ENCODE results near the gene SLC15A1.
"Not testable (repeated sequence)": the region's sequence is repeated elsewhere in the genome, so short reads cannot be mapped to it uniquely, and the experiment has no call there.

GRCh38 chr13:98638352-98638751, 114.1 kb downstream of the SLC15A1 start:
- TF ChIP-seq, protein P1, sequence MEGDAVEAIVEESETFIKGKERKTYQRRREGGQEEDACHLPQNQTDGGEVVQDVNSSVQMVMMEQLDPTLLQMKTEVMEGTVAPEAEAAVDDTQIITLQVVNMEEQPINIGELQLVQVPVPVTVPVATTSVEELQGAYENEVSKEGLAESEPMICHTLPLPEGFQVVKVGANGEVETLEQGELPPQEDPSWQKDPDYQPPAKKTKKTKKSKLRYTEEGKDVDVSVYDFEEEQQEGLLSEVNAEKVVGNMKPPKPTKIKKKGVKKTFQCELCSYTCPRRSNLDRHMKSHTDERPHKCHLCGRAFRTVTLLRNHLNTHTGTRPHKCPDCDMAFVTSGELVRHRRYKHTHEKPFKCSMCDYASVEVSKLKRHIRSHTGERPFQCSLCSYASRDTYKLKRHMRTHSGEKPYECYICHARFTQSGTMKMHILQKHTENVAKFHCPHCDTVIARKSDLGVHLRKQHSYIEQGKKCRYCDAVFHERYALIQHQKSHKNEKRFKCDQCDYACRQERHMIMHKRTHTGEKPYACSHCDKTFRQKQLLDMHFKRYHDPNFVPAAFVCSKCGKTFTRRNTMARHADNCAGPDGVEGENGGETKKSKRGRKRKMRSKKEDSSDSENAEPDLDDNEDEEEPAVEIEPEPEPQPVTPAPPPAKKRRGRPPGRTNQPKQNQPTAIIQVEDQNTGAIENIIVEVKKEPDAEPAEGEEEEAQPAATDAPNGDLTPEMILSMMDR (IDR thresholded peaks at IDR 0.05; ENCODE audit: insufficient read depth, low read length, poor library complexity, severe bottlenecking) = not testable (repeated sequence)
- TF ChIP-seq EZH2phosphoT487 (conservative IDR thresholded peaks at IDR 0.05; ENCODE audit: low read length) = not testable (repeated sequence)
